ENCODE results near the gene PREX1.

Gene PREX1

GRCh38 chr20:48649104-48649626, 178.6 kb downstream of the PREX1 start:
- TF ChIP-seq CTCF (IDR thresholded peaks at IDR 0.05; ENCODE audit: extremely low read depth, missing control alignments) = no peak

GRCh38 chr20:48648482-48649051, 179.2 kb downstream of the PREX1 start:
- DNase-seq (ENCODE audit: low spot score) = no peak
- no peak for TF ChIP-seq CTCF (IDR thresholded peaks at IDR 0.05; ENCODE audit: extremely low read depth, missing control alignments)

More at GRCh38 chr20:48649104-48649626, 178.6 kb downstream of the PREX1 start:
- DNase-seq (ENCODE audit: low spot score) = no peak

GRCh38 chr20:48647858-48648257, 179.9 kb downstream of the PREX1 start:
- DNase-seq (ENCODE audit: low spot score) = no peak
- no peak for TF ChIP-seq CTCF (IDR thresholded peaks at IDR 0.05; ENCODE audit: extremely low read depth, missing control alignments)

GRCh38 chr20:48645666-48646065, 182.1 kb downstream of the PREX1 start:
- DNase-seq (ENCODE audit: low spot score) = no peak
- no peak for TF ChIP-seq CTCF (IDR thresholded peaks at IDR 0.05; ENCODE audit: extremely low read depth, missing control alignments)

GRCh38 chr20:48644286-48644828, 183.4 kb downstream of the PREX1 start:
- no peak for DNase-seq (ENCODE audit: low spot score)
- TF ChIP-seq CTCF (IDR thresholded peaks at IDR 0.05; ENCODE audit: extremely low read depth, missing control alignments) = no peak

- no peak for TF ChIP-seq CTCF (IDR thresholded peaks at IDR 0.05; ENCODE audit: extremely low read depth, missing control alignments)
Observed at GRCh38 chr20:48642105-48642880, 185.5 kb downstream of the PREX1 start.

GRCh38 chr20:48640871-48641270, 186.9 kb downstream of the PREX1 start:
- no peak for DNase-seq (ENCODE audit: low spot score)
- TF ChIP-seq CTCF (IDR thresholded peaks at IDR 0.05; ENCODE audit: extremely low read depth, missing control alignments) = no peak

More at GRCh38 chr20:48642105-48642880, 185.5 kb downstream of the PREX1 start:
- no peak for DNase-seq (ENCODE audit: low spot score)

Measured in GM20000 (cell line).